Naive B cell (primary cell): Measurements from ENCODE around the gene FOXO1. TPM values are rescaled to one million over a fixed set of nuclear protein-coding genes. Genes with fewer than 3 reads are reported as not detected.

ENCODE experiments used
- ATAC-seq, 2 donors: fragments of 150-1000 bp; cut with Tn5 transposase; 2 replicates each; pipeline ENCODE4 v1.10.0; 2021; ENCODE audit warnings: low read depth in 2 of 2, mild to moderate bottlenecking in 2 of 2, moderate library complexity in 2 of 2
- DNase-seq: peaks from one replicate; pipeline ENCODE4 v3.0.0; 2022
- H3K27ac Mint-ChIP-seq, 6 donors: one replicate each; pipeline ENCODE4 v1.8.0; 2020 to 2022; ENCODE audit warnings: mild to moderate bottlenecking in 6 of 6, mixed read lengths in 6 of 6, moderate library complexity in 5 of 6, inconsistent platforms in 2 of 6
- H3K27me3 Mint-ChIP-seq, 3 donors: one replicate each; pipeline ENCODE4 v1.8.0; 2021 to 2022; ENCODE audit warnings: mixed read lengths in 3 of 3, mild to moderate bottlenecking in 1 of 3
- H3K36me3 Mint-ChIP-seq, 2 donors: one replicate each; pipeline ENCODE4 v1.8.0; 2020 to 2022; ENCODE audit warnings: mixed read lengths in 2 of 2, inconsistent platforms in 1 of 2, mild to moderate bottlenecking in 1 of 2
- H3K4me1 Mint-ChIP-seq, 3 donors: one replicate each; pipeline ENCODE4 v1.8.0; 2020 to 2022; ENCODE audit warnings: mixed read lengths in 3 of 3, inconsistent platforms in 1 of 3, mild to moderate bottlenecking in 1 of 3, moderate library complexity in 1 of 3
- H3K4me3 Mint-ChIP-seq, 8 donors: one replicate each; pipeline ENCODE4 v1.8.0; 2020 to 2022; ENCODE audit warnings: mild to moderate bottlenecking in 8 of 8, mixed read lengths in 8 of 8, moderate library complexity in 8 of 8, inconsistent platforms in 2 of 8
- H3K9me3 Mint-ChIP-seq, 7 donors: one replicate each; pipeline ENCODE4 v1.8.0; 2020 to 2022; ENCODE audit warnings: mixed read lengths in 7 of 7, mild to moderate bottlenecking in 5 of 7, inconsistent platforms in 2 of 7, moderate library complexity in 1 of 7
- polyA plus RNA-seq, 6 donors: library from polyadenylated mRNA; unstranded; fragments of 300-500 nt; fragmentation: Illumina TruSeq; gene quantifications; one replicate each; pipeline ENCODE4 v1.2.3, GENCODE V29; 2021; ENCODE audit warnings: low read depth in 6 of 6

Gene FOXO1
- polyA plus RNA-seq, 6 donors from 2014 or later = 70.3 to 174 (median 117) TPM

- no peaks in the 10 kb centered on the region for H3K27me3 Mint-ChIP-seq
- peaks cover 5 to 61% (median 24%) of the 10 kb centered on the region in 3 donors for H3K4me1 Mint-ChIP-seq
- no peak overlapping the region for H3K27ac Mint-ChIP-seq
- DNase-seq = no peak
- ATAC-seq = no peak
- no peaks in the 10 kb centered on the region for H3K36me3 Mint-ChIP-seq
- peaks cover under 1 to 10% (median 3%) of the 10 kb centered on the region in 7 donors for H3K9me3 Mint-ChIP-seq
- H3K4me3 Mint-ChIP-seq = no peak overlapping the region
These were observed 133.4 kb downstream of the FOXO1 start for GRCh38 chr13:40533072-40533471.

- Mint-ChIP-seq H3K4me3 (no peak overlapping the region), H3K36me3 (no peaks in the 10 kb centered on the region), H3K27ac (peak overlapping the region in 5 of 6 donors; percentile 27 to 71 (median 61)), H3K9me3 (peaks cover 5 to 22% (median 13%) of the 10 kb centered on the region in 7 donors), H3K4me1 (peaks cover 5 to 56% (median 23%) of the 10 kb centered on the region in 3 donors), H3K27me3 (no peaks in the 10 kb centered on the region)
- no peak for ATAC-seq
- no peak for DNase-seq
These were observed 135.5 kb downstream of the FOXO1 start for GRCh38 chr13:40530961-40531360.

- peak overlapping the region in 2 of 6 donors; percentile 32 to 40 for H3K27ac Mint-ChIP-seq
- peaks cover 17 to 61% (median 35%) of the 10 kb centered on the region in 3 donors for H3K4me1 Mint-ChIP-seq
- DNase-seq (no peak), ATAC-seq (no peak)
- H3K36me3 Mint-ChIP-seq = peaks cover 0 to 4% of the 10 kb centered on the region in 2 donors
- peaks cover 5 to 25% (median 14%) of the 10 kb centered on the region in 7 donors for H3K9me3 Mint-ChIP-seq
- no peaks in the 10 kb centered on the region for H3K27me3 Mint-ChIP-seq
- no peak overlapping the region for H3K4me3 Mint-ChIP-seq
These were observed 137.6 kb downstream of the FOXO1 start for GRCh38 chr13:40528881-40529280.

GRCh38 chr13:40527914-40528313, 138.5 kb downstream of the FOXO1 start:
- no peak for ATAC-seq
- DNase-seq = no peak
- H3K4me1 Mint-ChIP-seq = peaks cover 17 to 54% (median 35%) of the 10 kb centered on the region in 3 donors
- peaks cover 0 to 4% of the 10 kb centered on the region in 2 donors for H3K36me3 Mint-ChIP-seq
- peaks cover 5 to 25% (median 14%) of the 10 kb centered on the region in 7 donors for H3K9me3 Mint-ChIP-seq
- no peak overlapping the region for H3K27ac Mint-ChIP-seq
- H3K27me3 Mint-ChIP-seq = no peaks in the 10 kb centered on the region
- no peak overlapping the region for H3K4me3 Mint-ChIP-seq

- H3K9me3 Mint-ChIP-seq = peaks cover 0 to 7% (median 4%) of the 10 kb centered on the region in 7 donors
- H3K27me3 Mint-ChIP-seq = no peaks in the 10 kb centered on the region
- DNase-seq = no peak
- ATAC-seq = no peak
- peaks cover 22 to 42% (median 31%) of the 10 kb centered on the region in 3 donors for H3K4me1 Mint-ChIP-seq
- H3K36me3 Mint-ChIP-seq = peaks cover 0 to 4% of the 10 kb centered on the region in 2 donors
- no peak overlapping the region for H3K27ac Mint-ChIP-seq
- H3K4me3 Mint-ChIP-seq = no peak overlapping the region
These were observed 144.2 kb downstream of the FOXO1 start for GRCh38 chr13:40522282-40522681.

GRCh38 chr13:40520916-40521315, 145.5 kb downstream of the FOXO1 start:
- DNase-seq (no peak), ATAC-seq (no peak)
- H3K4me3 Mint-ChIP-seq = no peak overlapping the region
- H3K27me3 Mint-ChIP-seq = no peaks in the 10 kb centered on the region
- no peak overlapping the region for H3K27ac Mint-ChIP-seq
- peaks cover 31 to 47% (median 44%) of the 10 kb centered on the region in 3 donors for H3K4me1 Mint-ChIP-seq
- peaks cover 2 to 4% of the 10 kb centered on the region in 2 donors for H3K36me3 Mint-ChIP-seq
- peaks cover 0 to 4% (median 0%) of the 10 kb centered on the region in 7 donors for H3K9me3 Mint-ChIP-seq

GRCh38 chr13:40519637-40520036, 146.8 kb downstream of the FOXO1 start:
- Mint-ChIP-seq H3K9me3 (no peaks in the 10 kb centered on the region), H3K27ac (no peak overlapping the region), H3K4me3 (no peak overlapping the region), H3K4me1 (peaks cover 25 to 45% (median 37%) of the 10 kb centered on the region in 3 donors), H3K27me3 (no peaks in the 10 kb centered on the region), H3K36me3 (peaks cover 0 to 7% of the 10 kb centered on the region in 2 donors)
- no peak for ATAC-seq
- DNase-seq = no peak

GRCh38 chr13:40518481-40518882, 148.0 kb downstream of the FOXO1 start:
- H3K4me1 Mint-ChIP-seq = peaks cover 24 to 51% (median 36%) of the 10 kb centered on the region in 3 donors
- ATAC-seq = no peak
- peak overlapping the region in 4 of 6 donors; percentile 19 to 65 (median 52) for H3K27ac Mint-ChIP-seq
- peaks cover 0 to 7% of the 10 kb centered on the region in 2 donors for H3K36me3 Mint-ChIP-seq
- no peaks in the 10 kb centered on the region for H3K27me3 Mint-ChIP-seq
- no peak overlapping the region for H3K4me3 Mint-ChIP-seq
- no peaks in the 10 kb centered on the region for H3K9me3 Mint-ChIP-seq
- no peak for DNase-seq

GRCh38 chr13:40517486-40518480, 148.7 kb downstream of the FOXO1 start:
- Mint-ChIP-seq H3K27ac (peak overlapping the region in 5 of 6 donors; percentile 19 to 71 (median 60)), H3K4me3 (peak overlapping the region in 3 of 8 donors; percentile 3 to 30 (median 5)), H3K9me3 (no peaks in the 10 kb centered on the region), H3K36me3 (peaks cover 0 to 7% of the 10 kb centered on the region in 2 donors), H3K4me1 (peaks cover 30 to 58% (median 42%) of the 10 kb centered on the region in 3 donors), H3K27me3 (no peaks in the 10 kb centered on the region)
- ATAC-seq (peak; percentile 63), DNase-seq (no peak)

GRCh38 chr13:40515702-40516101, 150.7 kb downstream of the FOXO1 start:
- no peaks in the 10 kb centered on the region for H3K27me3 Mint-ChIP-seq
- H3K36me3 Mint-ChIP-seq = peaks cover 0 to 7% of the 10 kb centered on the region in 2 donors
- H3K9me3 Mint-ChIP-seq = peaks cover 0 to 3% (median 0%) of the 10 kb centered on the region in 7 donors
- ATAC-seq = no peak
- H3K27ac Mint-ChIP-seq = no peak overlapping the region
- H3K4me3 Mint-ChIP-seq = no peak overlapping the region
- no peak for DNase-seq
- peaks cover 38 to 70% (median 40%) of the 10 kb centered on the region in 3 donors for H3K4me1 Mint-ChIP-seq

GRCh38 chr13:40514802-40515201, 151.6 kb downstream of the FOXO1 start:
- peaks cover 0 to 7% of the 10 kb centered on the region in 2 donors for H3K36me3 Mint-ChIP-seq
- no peaks in the 10 kb centered on the region for H3K27me3 Mint-ChIP-seq
- DNase-seq (no peak), ATAC-seq (no peak)
- peaks cover 0 to 3% (median 0%) of the 10 kb centered on the region in 7 donors for H3K9me3 Mint-ChIP-seq
- peaks cover 38 to 73% (median 40%) of the 10 kb centered on the region in 3 donors for H3K4me1 Mint-ChIP-seq
- peak overlapping the region in 2 of 6 donors; percentile 35 to 93 for H3K27ac Mint-ChIP-seq
- no peak overlapping the region for H3K4me3 Mint-ChIP-seq

GRCh38 chr13:40509876-40510275, 156.6 kb downstream of the FOXO1 start:
- DNase-seq (no peak), ATAC-seq (no peak)
- Mint-ChIP-seq H3K27me3 (no peaks in the 10 kb centered on the region), H3K4me1 (peaks cover 16 to 49% (median 23%) of the 10 kb centered on the region in 3 donors), H3K9me3 (peaks cover 0 to 3% (median 0%) of the 10 kb centered on the region in 7 donors), H3K4me3 (no peak overlapping the region), H3K27ac (peak overlapping the region in 1 of 6 donors; percentile 7), H3K36me3 (peaks cover 0 to 4% of the 10 kb centered on the region in 2 donors)

- DNase-seq = no peak
- peak overlapping the region in 1 of 6 donors; percentile 18 for H3K27ac Mint-ChIP-seq
- no peak for ATAC-seq
These were observed 157.6 kb downstream of the FOXO1 start for GRCh38 chr13:40508767-40509342.

More at GRCh38 chr13:40508767-40509342, 157.6 kb downstream of the FOXO1 start:
- H3K27me3 Mint-ChIP-seq = no peaks in the 10 kb centered on the region
- H3K36me3 Mint-ChIP-seq = peaks cover 0 to 4% of the 10 kb centered on the region in 2 donors
- H3K9me3 Mint-ChIP-seq = peaks cover 0 to 4% (median 0%) of the 10 kb centered on the region in 7 donors
- H3K4me1 Mint-ChIP-seq = peaks cover 19 to 48% (median 28%) of the 10 kb centered on the region in 3 donors
- H3K4me3 Mint-ChIP-seq = no peak overlapping the region
